HG03469 (cell line): Measurements from ENCODE around the gene NDRG4.

ENCODE experiments used
- ATAC-seq: cut with Tn5 transposase; IDR thresholded peaks from one replicate; pipeline ENCODE4 v1.9.1; 2021; ENCODE audit warnings: mild to moderate bottlenecking, moderate library complexity, moderate number of reproducible peaks; ENCODE audit not compliant: unreplicated experiment

Gene NDRG4

DNA sequence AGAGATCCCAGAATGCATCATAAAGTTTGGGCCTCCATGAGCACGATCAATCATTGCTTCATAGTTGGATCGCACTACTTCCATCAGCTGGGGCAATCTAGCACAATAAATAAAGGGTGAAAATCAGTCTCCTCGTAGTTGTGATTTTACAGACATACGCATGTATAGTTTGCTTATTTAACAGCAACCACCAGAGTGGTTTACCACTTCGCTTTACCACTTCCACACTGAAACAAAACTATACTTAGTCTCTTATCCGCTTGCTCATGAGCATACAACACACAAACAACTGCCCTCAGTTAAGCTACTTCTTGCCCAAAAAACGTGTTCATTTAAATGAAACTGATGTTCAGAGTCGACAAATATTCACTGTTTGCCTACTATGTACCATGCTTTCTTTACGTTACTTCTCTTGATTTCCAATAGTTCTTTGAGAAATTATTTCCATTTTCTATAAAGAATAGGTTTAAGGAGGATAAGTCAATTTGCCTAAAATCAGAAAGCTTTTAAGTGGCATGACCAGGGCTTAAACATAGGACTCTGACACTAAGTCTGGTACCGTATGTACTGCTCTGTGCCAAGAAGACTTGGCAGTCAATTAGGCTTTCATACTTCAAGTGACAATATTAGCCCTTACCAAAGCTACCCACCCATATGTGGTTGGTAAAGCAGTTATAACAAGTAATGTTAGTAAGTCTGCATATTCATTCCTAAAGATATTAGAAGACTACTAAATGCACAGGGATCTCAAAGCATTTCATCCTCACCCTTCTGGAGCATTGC is 37.4 kb downstream of the NDRG4 start:
- no peak for ATAC-seq

DNA sequence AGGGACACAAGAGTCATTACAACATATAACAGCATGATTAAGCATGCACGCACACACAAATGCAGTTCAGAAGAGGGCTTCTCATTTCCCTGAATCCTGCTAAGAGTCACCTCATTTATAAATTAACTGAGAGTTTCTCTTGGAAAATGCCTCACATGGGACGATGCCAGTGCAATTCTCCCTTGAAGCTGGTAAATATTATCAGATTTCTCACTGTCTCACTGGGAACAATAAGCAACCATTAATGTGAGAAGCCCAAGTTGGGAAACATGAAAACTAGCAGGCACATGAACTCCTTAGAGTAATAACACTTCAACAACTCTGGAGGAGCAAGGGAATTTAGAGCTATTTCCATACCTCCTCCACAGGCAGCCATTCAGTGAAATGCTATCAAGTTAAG is 41.8 kb downstream of the NDRG4 start:
- ATAC-seq = no peak

DNA sequence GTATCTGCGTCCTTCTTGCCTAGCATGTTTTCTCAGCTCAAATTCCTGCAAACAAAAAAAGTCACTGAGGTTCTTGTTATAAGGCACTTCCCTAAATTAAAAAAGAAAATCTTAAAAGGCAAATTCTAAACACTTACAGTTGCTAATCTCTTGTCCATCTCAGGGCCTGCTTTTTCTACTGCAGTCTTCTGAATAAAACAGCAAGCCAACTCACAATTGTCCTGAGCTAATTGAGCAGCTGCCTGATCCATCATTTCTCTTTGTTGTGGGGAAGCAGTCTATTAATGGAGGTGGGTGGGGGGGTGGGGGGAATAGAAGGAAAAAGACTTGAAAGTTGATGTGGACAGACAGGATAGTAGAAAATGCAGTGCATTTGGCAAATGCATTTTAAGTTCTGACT is 42.3 kb downstream of the NDRG4 start:
- ATAC-seq = no peak

DNA sequence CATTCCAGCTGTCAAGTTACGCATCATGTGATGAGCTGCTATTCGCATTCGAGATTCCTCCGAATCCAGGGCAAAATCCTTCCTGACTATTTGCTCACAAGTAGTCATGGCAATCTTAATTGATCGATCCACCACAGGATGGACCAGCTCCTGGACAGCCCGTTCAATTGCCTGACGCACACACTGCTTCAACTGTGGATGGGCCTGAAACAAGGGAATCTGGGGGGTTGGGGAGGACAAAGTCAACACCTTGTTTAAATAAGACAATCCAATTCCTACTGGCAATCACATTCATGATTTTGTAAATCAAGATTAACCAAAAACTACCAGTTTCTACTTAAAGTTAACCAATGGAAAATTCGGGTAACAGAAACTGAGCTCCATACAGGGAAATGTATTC is 43.7 kb downstream of the NDRG4 start:
- no peak for ATAC-seq

DNA sequence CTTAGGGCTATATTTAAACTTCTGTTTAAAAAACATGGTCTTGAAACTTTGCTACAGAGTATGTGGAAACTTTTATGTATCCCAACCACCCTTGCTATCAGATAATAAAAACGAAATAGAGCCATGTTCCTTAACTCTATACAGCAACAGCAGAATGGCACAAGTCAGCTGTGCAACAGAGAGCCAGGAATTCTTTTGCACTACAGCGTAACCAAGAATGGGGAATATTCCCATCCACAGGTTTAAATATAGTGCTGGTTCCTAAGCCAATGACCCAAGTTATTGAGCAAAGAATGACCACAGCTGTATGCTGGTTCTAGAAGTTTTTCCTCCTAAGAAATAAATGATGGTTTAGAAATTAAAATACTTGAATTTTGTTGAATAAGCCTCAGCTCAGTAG is 48.4 kb downstream of the NDRG4 start:
- ATAC-seq = no peak

DNA sequence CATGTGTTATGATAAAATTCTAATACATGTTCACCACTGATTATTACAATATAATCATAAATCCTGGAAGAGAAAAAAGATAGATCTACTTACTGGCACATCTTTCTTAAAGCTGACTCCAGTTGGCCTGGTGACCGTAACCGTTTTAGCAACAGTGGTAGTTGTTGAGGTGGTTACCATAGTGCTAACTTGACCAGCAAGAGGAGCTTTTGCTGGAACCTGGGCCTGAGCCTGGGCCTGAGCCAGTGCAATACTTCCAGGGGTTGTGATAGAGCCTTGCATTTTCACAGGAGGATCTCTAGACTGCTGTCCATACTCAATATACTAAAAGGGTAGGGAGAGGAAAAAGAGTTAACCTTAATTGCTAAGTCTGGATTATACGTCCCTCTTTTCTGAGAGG is 51.6 kb downstream of the NDRG4 start:
- no peak for ATAC-seq

DNA sequence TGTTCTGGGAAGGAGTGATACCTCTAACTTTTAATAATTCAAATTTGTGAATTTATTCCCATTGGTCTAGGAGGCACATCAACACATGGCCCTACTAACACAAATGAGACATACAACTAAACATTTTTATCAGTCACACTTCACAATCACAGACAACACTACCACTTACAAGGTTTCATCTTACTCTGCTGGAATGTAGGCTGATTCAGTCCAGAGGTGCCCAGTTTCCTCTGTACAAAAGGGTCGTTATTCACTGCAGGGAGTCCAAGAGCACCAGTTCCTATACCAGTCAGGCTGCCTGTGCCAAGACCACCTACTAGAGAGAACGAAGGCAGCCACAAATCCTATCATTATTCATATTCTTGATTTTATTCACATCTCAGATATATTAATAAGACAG is 56.7 kb downstream of the NDRG4 start:
- no peak for ATAC-seq
